ENCODE data around the gene PTPRD.
A peak's percentile ranks its signal among the peaks of the same experiment; 100 is the strongest.
"Not testable (repeated sequence)": the region's sequence is repeated elsewhere in the genome, so short reads cannot be mapped to it uniquely, and the experiment has no call there.

PTPRD gene

GRCh38 chr9:9387511-9388115 is 1225.2 kb downstream of the PTPRD start:
- no peak for DNase-seq (ENCODE audit: low read depth in 2 of 3, low spot score in 1 of 3)

- no peak for DNase-seq (ENCODE audit: low read depth in 2 of 3, low spot score in 1 of 3)
Measured at GRCh38 chr9:9362332-9362731, 1250.5 kb downstream of the PTPRD start.

GRCh38 chr9:9352877-9353481 is 1259.8 kb downstream of the PTPRD start:
- peak in 1 of 3 donors; percentile 1 for DNase-seq (ENCODE audit: low read depth in 2 of 3, low spot score in 1 of 3)

- DNase-seq (ENCODE audit: low read depth in 2 of 3, low spot score in 1 of 3), result no peak
Measured at GRCh38 chr9:9341203-9341602, 1271.6 kb downstream of the PTPRD start.

DNA sequence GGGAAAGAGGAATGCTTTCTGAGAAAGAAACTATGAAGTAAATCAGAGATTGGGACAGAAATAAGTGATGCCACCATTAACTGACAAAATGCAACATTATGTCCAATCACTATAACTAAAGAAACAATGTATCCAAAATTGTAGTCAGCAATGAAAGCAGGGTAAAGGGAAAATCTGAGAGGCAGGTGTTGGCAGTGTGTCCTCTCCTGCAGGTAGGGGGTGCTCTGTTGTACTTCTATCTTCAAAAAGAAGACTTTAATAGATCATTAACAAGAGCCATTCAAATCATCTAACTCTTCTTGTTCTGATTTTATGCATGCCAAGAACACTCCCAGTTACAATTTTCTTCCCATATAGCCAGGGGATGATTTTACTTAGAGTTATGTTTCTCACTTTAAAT is 1275.7 kb downstream of the PTPRD start:
- DNase-seq (ENCODE audit: low read depth in 2 of 3, low spot score in 1 of 3), result no peak

DNA sequence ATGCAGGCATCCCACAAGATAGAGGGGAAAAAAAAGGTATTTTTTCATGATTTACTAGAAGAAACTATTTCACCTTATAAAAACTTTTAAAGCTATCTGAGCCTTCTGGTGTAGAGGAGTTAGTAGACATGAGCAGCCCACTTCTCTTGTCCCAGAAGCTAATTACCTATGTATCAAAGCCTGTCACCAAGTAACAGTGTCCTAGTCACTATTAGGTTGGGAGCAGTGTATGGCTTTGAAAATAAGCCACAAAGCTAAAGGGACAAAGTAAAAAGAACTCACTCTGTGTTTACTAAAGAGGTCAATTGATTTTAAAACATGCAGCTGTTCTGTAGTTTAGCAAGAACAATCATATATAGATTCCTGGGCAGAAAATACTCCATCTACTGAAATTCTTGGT is 1286.1 kb downstream of the PTPRD start:
- DNase-seq (ENCODE audit: low read depth in 2 of 3, low spot score in 1 of 3), result no peak

- no peak for DNase-seq (ENCODE audit: low read depth in 2 of 3, low spot score in 1 of 3)
Measured at GRCh38 chr9:9319007-9319406, 1293.8 kb downstream of the PTPRD start.

DNA sequence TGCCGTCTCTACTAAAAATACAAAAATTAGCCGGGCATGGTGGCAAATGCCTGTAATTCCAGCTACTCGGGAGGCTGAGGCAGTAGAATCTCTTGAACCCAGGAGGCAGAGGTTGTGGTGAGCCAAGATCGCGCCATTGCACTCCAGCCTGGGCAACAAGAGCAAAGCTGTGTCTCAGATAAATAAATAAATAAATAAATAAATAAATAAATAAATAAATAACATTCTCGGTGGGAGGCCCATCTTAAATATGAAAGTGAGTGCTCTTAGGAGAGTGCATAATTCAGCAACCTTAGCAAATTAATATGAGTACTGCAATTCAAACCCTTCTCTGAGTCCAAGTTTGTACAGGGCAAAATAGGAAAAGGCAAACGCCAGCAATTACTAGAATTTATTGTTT is 1302.1 kb downstream of the PTPRD start:
- not testable (repeated sequence) for DNase-seq (ENCODE audit: low read depth in 2 of 3, low spot score in 1 of 3)

GRCh38 chr9:9305600-9305999 is 1307.2 kb downstream of the PTPRD start:
- DNase-seq (ENCODE audit: low read depth in 2 of 3, low spot score in 1 of 3), result no peak

- DNase-seq (ENCODE audit: low read depth in 2 of 3, low spot score in 1 of 3), result no peak
Measured at GRCh38 chr9:9299134-9299533, 1313.7 kb downstream of the PTPRD start.

DNA sequence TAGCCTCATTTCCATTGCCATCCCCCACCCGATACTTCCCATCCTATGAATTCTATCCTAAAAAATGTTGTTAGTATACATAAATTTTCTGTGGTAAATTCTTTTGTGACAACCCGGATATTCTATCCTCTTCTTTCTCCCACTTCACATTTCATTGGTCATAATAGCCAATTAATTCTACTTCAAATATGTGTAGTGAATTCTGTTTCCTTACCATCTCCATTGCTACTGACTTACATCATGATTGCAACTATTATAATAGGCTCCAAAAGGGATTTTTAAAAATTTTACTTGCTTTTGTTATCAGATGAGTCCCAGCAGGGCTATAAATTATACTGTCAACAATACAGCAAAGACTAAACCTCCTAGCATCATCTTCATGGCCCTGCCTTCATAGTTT is 1326.8 kb downstream of the PTPRD start:
- DNase-seq (ENCODE audit: low read depth in 2 of 3, low spot score in 1 of 3), result no peak

- DNase-seq (ENCODE audit: low read depth in 2 of 3, low spot score in 1 of 3), result no peak
Measured at GRCh38 chr9:9284201-9284600, 1328.6 kb downstream of the PTPRD start.

DNA sequence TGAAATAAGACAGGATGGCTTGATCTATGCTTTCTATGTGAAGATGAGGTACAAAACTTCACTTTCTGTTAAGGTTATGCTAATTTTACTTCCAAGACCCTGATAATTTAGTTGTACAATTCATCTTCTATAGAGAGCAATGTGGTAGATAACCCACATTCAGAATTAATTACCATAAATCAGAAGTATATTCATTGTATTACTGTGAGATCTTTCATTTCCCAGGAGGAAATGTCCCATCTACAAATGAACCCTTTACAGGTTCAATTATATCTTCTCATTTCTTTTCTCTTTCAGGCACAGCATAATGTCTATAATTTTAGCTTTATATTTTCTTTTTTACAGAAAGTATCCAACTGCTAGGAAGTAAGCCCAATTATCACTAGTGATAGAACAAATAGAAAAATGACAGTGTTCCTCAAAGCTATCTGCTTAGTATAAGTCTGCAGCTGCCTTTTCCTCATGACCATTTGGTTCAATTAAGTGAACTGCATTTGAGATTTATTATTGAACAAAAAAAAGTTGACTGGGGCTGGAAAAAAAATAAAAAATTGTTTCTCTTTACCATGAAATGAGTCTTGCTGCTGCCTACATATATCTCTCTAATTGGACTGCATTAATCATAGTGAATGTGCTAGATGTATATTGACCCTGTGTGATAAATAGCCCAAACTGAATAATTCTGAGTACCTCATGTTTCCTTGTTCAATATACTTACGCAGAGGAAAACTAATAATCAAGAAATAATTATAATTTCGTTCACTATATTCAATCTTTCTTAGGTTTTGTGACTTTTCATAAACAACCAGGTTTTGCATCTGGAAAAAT is 1329.4 kb downstream of the PTPRD start:
- DNase-seq (ENCODE audit: low read depth in 2 of 3, low spot score in 1 of 3), result no peak

DNA sequence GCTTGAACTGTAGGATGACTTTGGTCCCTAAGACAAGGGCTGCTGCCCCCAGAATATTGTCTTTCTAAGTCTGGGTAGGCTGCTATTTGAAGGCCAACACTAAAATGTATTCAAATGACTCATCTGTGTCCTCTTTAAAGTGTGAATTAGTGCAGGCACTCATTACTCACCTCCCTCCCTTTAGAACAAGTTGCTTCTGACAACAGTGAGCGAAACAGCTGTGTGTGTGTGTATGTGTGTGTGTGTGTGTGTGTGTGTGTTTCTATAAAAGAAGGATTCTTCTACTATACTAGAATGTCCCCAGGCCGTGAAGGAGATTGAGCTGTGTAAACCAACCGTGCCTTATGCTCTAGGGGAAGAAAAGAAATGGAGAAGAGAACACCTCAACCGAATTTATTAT is 1337.2 kb downstream of the PTPRD start:
- no peak for DNase-seq (ENCODE audit: low read depth in 2 of 3, low spot score in 1 of 3)

- DNase-seq (ENCODE audit: low read depth in 2 of 3, low spot score in 1 of 3), result no peak
Measured at GRCh38 chr9:9257999-9258498, 1354.8 kb downstream of the PTPRD start.

DNA sequence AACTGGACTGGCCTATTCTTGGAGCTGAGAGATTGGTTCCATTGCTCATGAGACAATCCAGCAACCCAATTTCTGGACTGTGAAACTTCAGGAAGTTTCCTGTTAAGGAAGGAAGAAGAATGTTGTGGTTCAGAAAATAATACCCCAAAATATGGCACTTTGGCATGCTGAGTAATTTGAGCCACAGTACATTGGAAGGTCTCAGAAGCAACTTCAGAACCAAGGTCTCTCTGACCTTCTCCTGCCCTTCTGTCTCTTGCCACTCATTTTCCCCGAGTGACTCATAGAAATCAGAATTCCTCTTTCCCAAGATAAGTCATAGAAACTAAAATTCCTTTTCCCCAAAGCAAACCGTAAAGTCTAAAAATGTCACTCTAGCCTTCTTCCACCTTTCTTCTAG is 1366.1 kb downstream of the PTPRD start:
- DNase-seq (ENCODE audit: low read depth in 2 of 3, low spot score in 1 of 3), result no peak

DNA sequence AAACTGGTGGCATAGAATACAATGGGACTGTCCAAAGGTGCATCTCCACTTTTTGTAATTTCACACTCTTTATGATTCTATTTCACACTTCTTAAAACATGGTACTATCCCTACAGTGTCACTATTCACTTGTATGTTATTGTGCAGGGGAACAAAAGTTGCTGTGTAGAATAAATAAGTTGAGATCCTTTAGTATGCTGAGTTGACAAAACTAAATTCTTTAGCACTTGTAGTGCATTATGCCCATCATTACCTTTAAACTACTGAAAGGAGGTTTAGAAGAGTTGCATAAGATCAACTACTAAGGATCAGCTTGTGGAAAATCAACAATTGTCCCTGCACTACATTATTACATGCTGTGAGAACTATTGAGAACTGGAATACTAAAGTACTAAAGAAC is 1380.9 kb downstream of the PTPRD start:
- no peak for DNase-seq (ENCODE audit: low read depth in 2 of 3, low spot score in 1 of 3)

DNA sequence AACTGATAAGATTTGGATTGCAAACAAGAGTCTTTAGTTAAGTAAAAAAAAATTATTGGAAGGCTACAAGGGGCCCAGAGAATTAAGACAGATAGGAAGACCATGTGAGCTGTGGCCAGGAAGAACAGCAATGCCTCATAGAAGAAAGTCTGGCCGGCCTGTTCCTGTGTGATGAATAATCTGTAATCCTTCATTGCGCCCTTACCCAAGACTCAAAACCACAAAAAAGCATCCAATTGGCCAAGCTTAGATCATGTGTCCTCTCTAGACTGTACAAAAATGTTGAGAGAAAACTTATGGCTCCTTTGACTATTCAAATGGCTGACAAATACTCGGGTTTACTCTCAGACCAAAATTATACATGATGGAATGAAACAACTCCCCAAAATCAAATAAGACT is 1383.5 kb downstream of the PTPRD start:
- DNase-seq (ENCODE audit: low read depth in 2 of 3, low spot score in 1 of 3), result no peak

DNA sequence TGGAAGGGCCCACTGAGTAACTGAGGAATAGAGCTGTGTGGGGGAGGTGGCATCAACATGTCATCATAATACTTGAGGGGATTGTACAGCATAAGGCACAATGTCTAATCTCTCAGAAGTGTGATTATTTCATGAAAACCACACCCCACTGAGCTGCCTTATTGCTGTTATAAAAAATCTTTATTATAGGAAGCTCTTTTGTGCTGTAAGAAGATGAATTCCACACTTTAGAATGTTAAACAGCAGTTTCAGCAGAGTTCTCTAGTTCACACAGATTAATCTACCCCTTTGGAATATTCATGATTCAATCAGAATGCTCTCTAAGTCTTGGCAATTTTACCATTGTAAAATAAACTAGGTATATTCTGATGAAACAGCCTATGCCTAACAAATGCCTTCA is 1389.6 kb downstream of the PTPRD start:
- no peak for DNase-seq (ENCODE audit: low read depth in 2 of 3, low spot score in 1 of 3)

GRCh38 chr9:9222730-9223129 is 1390.1 kb downstream of the PTPRD start:
- DNase-seq (ENCODE audit: low read depth in 2 of 3, low spot score in 1 of 3), result no peak

DNA sequence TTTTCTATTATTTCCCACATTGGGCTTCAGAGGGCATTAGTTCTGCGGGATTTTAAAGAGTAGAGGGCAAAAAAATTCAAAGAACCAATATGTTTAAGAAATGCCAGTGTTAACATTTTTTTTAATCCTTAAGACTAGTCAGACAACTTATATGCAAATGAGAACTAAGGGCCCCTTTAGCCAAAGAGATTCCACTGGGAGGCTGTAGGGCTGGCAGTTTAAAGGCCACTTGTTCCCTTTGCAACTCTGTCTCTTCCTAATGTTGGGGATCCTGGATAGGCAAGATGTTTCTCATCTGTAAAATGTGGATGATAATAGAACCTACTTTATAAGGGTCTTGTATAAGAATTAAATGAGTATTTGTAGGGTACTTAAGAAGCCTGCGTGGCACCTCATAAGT is 1395.9 kb downstream of the PTPRD start:
- DNase-seq (ENCODE audit: low read depth in 2 of 3, low spot score in 1 of 3), result no peak

- DNase-seq (ENCODE audit: low read depth in 2 of 3, low spot score in 1 of 3), result no peak
Measured at GRCh38 chr9:9215050-9215449, 1397.8 kb downstream of the PTPRD start.
